NT2/D1 (cell line): ENCODE measurements around the gene GYS2.

ENCODE experiments used
- DNase-seq: peaks from one replicate; pipeline ENCODE4 v3.0.0-alpha.2; 2011; ENCODE audit warnings: low read depth, low spot score
- H3K27me3 ChIP-seq: 2 replicates; pipeline ENCODE4 v1.6.0; 2011; ENCODE audit warnings: mild to moderate bottlenecking; ENCODE audit not compliant: insufficient read length, insufficient read depth
- H3K36me3 ChIP-seq: 2 replicates; pipeline ENCODE4 v1.6.1; 2011; ENCODE audit warnings: mild to moderate bottlenecking, low read length, mixed read lengths; ENCODE audit not compliant: insufficient read depth, insufficient read length
- H3K4me1 ChIP-seq: 2 replicates; pipeline ENCODE4 v1.5.1; 2011; ENCODE audit not compliant: insufficient read depth, insufficient read length
- H3K4me3 ChIP-seq: 2 replicates; pipeline ENCODE4 v1.5.1; 2011; ENCODE audit warnings: low read depth; ENCODE audit not compliant: insufficient read length
- H3K9ac ChIP-seq: 2 replicates; pipeline ENCODE4 v1.6.0; 2011; ENCODE audit warnings: low read depth; ENCODE audit not compliant: insufficient read length
- H3K9me3 ChIP-seq: 2 replicates; pipeline ENCODE4 v1.5.1; 2011; ENCODE audit warnings: mild to moderate bottlenecking, low read length; ENCODE audit not compliant: insufficient read depth
- SUZ12 ChIP-seq: IDR thresholded peaks from 2 replicates; pipeline ENCODE4 v1.6.1; 2011; ENCODE audit not compliant: insufficient read length, insufficient read depth; ENCODE audit errors: extremely low read depth
- YY1 ChIP-seq: IDR thresholded peaks from 2 replicates; pipeline ENCODE4 v1.6.1; 2011; ENCODE audit not compliant: insufficient read length, insufficient read depth
- ZNF274 ChIP-seq: IDR thresholded peaks from 2 replicates; pipeline ENCODE4 v1.6.1; 2011; ENCODE audit warnings: mild to moderate bottlenecking, low read depth, low read length

Gene GYS2

GRCh38 chr12:21552635-21553328 lies 51.9 kb downstream of the GYS2 start:
- TF ChIP-seq ZNF274 (no peak), SUZ12 (no peak), YY1 (no peak)
- H3K36me3 ChIP-seq: no peaks in the 10 kb centered on the region
- no peak overlapping the region for H3K9ac ChIP-seq
- DNase-seq: no peak
- no peaks in the 10 kb centered on the region for H3K4me1 ChIP-seq
- H3K4me3 ChIP-seq: no peak overlapping the region
- H3K9me3 ChIP-seq: no peaks in the 10 kb centered on the region
- no peaks in the 10 kb centered on the region for H3K27me3 ChIP-seq

- no peaks in the 10 kb centered on the region for H3K4me1 ChIP-seq
- no peak for DNase-seq
- H3K27me3 ChIP-seq: no peaks in the 10 kb centered on the region
- no peaks in the 10 kb centered on the region for H3K36me3 ChIP-seq
- no peak for TF ChIP-seq ZNF274
- no peak overlapping the region for H3K4me3 ChIP-seq
- H3K9ac ChIP-seq: no peak overlapping the region
- no peaks in the 10 kb centered on the region for H3K9me3 ChIP-seq
Measured at GRCh38 chr12:21551841-21552465, 52.7 kb downstream of the GYS2 start.

GRCh38 chr12:21547437-21547836 lies 57.2 kb downstream of the GYS2 start:
- H3K27me3 ChIP-seq: no peaks in the 10 kb centered on the region
- H3K4me3 ChIP-seq: no peak overlapping the region
- no peaks in the 10 kb centered on the region for H3K4me1 ChIP-seq
- H3K36me3 ChIP-seq: no peaks in the 10 kb centered on the region
- TF ChIP-seq YY1: no peak
- H3K9me3 ChIP-seq: no peaks in the 10 kb centered on the region
- DNase-seq: no peak
- no peak overlapping the region for H3K9ac ChIP-seq

- no peak overlapping the region for H3K9ac ChIP-seq
- H3K27me3 ChIP-seq: no peaks in the 10 kb centered on the region
- H3K4me1 ChIP-seq: no peaks in the 10 kb centered on the region
- TF ChIP-seq SUZ12: no peak
- TF ChIP-seq ZNF274: no peak
- TF ChIP-seq YY1: no peak
- no peak for DNase-seq
- H3K9me3 ChIP-seq: no peaks in the 10 kb centered on the region
- no peaks in the 10 kb centered on the region for H3K36me3 ChIP-seq
- H3K4me3 ChIP-seq: no peak overlapping the region
Measured at GRCh38 chr12:21546716-21547115, 57.9 kb downstream of the GYS2 start.

- H3K4me3 ChIP-seq: no peak overlapping the region
- no peak for DNase-seq
- no peaks in the 10 kb centered on the region for H3K36me3 ChIP-seq
- H3K27me3 ChIP-seq: no peaks in the 10 kb centered on the region
- no peak for TF ChIP-seq YY1
- no peak for TF ChIP-seq ZNF274
- TF ChIP-seq SUZ12: no peak
- no peak overlapping the region for H3K9ac ChIP-seq
- no peaks in the 10 kb centered on the region for H3K4me1 ChIP-seq
- no peaks in the 10 kb centered on the region for H3K9me3 ChIP-seq
Measured at GRCh38 chr12:21545557-21545956, 59.1 kb downstream of the GYS2 start.

- no peak for DNase-seq
- H3K9ac ChIP-seq: no peak overlapping the region
- H3K4me1 ChIP-seq: no peaks in the 10 kb centered on the region
- no peaks in the 10 kb centered on the region for H3K36me3 ChIP-seq
- H3K9me3 ChIP-seq: no peaks in the 10 kb centered on the region
- H3K4me3 ChIP-seq: no peak overlapping the region
- H3K27me3 ChIP-seq: no peaks in the 10 kb centered on the region
- no peak for TF ChIP-seq ZNF274
- TF ChIP-seq SUZ12: no peak
- no peak for TF ChIP-seq YY1
Measured at GRCh38 chr12:21543151-21543550, 61.5 kb downstream of the GYS2 start.

- Histone ChIP-seq H3K27me3 (no peaks in the 10 kb centered on the region), H3K9me3 (no peaks in the 10 kb centered on the region), H3K4me1 (no peaks in the 10 kb centered on the region), H3K4me3 (no peak overlapping the region), H3K9ac (no peak overlapping the region), H3K36me3 (no peaks in the 10 kb centered on the region)
- no peak for DNase-seq
- TF ChIP-seq YY1 (no peak), ZNF274 (no peak), SUZ12 (no peak)
Measured at GRCh38 chr12:21542403-21542802, 62.2 kb downstream of the GYS2 start.

GRCh38 chr12:21541773-21542172 lies 62.9 kb downstream of the GYS2 start:
- Histone ChIP-seq H3K36me3 (no peaks in the 10 kb centered on the region), H3K27me3 (no peaks in the 10 kb centered on the region), H3K4me3 (no peak overlapping the region), H3K9ac (no peak overlapping the region), H3K9me3 (no peaks in the 10 kb centered on the region), H3K4me1 (no peaks in the 10 kb centered on the region)
- TF ChIP-seq YY1: no peak
- no peak for TF ChIP-seq ZNF274
- TF ChIP-seq SUZ12: no peak
- DNase-seq: no peak
